ENCODE data around the gene AASS. TPM values are rescaled to one million over a fixed set of nuclear protein-coding genes. Genes with fewer than 3 reads are reported as not detected.

The AASS gene
- total and polyA plus RNA-seq, 2 donors (not counting 3 experiments of a cell fraction or from before 2014, with no cell fraction given) = 11.1 to 27.8 TPM

- H3K9me3 ChIP-seq (replicated peaks; ENCODE audit: control insufficient read depth, insufficient read depth, low read length) = no peaks in the 10 kb centered on the region
- CTCF ChIA-PET = no interaction called here
- H3K27ac ChIP-seq (ENCODE audit: insufficient read depth, low read depth, low read length) = no peak overlapping the region
- H3K4me3 ChIP-seq (replicated peaks in 1 of 3; ENCODE audit: insufficient read depth in 1 of 3, low read depth in 1 of 3, low read length in 3 of 3) = no peak overlapping the region
- H3K27me3 ChIP-seq (ENCODE audit: control insufficient read depth in 2 of 2, insufficient read depth in 2 of 2, low read length in 2 of 2) = no peaks in the 10 kb centered on the region
- no peaks in the 10 kb centered on the region for H3K9me1 ChIP-seq (replicated peaks; ENCODE audit: control insufficient read depth, extremely low read depth, insufficient read depth, low read length)
- POLR2A ChIA-PET = no interaction called here
- no peak for DNase-seq (ENCODE audit: low read depth, low spot score)
- no TSS peak for BruUV-seq (replicated peaks)
- no peak for TF ChIP-seq FOS (IDR thresholded peaks at IDR 0.05; ENCODE audit: borderline replicate concordance, insufficient read depth, low read length)
- TF ChIP-seq POLR2AphosphoS5 (IDR thresholded peaks at IDR 0.05; ENCODE audit: insufficient read depth, low read depth, low read length) = no peak
- no peak for TF ChIP-seq MAX (IDR thresholded peaks at IDR 0.05; ENCODE audit: insufficient read depth, insufficient read length)
- TF ChIP-seq EZH2 (IDR thresholded peaks at IDR 0.05; ENCODE audit: borderline replicate concordance, low read depth, low read length, severe bottlenecking) = no peak
- no peak for TF ChIP-seq POLR2A (IDR thresholded peaks at IDR 0.05; ENCODE audit: low read depth, low read length)
- no peak for TF ChIP-seq CTCF (IDR thresholded peaks at IDR 0.05; ENCODE audit: extremely low read depth in 1 of 2, insufficient read depth in 1 of 2, low read depth in 1 of 2, low read length in 2 of 2)
- H3K36me3 ChIP-seq (ENCODE audit: control insufficient read depth in 2 of 2, extremely low read depth in 1 of 2, insufficient read depth in 2 of 2, low read length in 2 of 2) = no peaks in the 10 kb centered on the region
- no peak overlapping the region for H2AFZ ChIP-seq (ENCODE audit: low read depth, low read length)
- no peaks in the 10 kb centered on the region for H4K20me1 ChIP-seq (replicated peaks; ENCODE audit: control insufficient read depth, extremely low read depth, insufficient read depth, low read length)
- H3K79me2 ChIP-seq (ENCODE audit: control insufficient read depth, insufficient read depth, low read length) = no peaks in the 10 kb centered on the region
- H3K4me2 ChIP-seq (ENCODE audit: insufficient read depth, low read length) = no peak overlapping the region
- intact Hi-C loops (cut with micrococcal nuclease) = no loop called here
- dilution Hi-C loops (cut with MboI; ENCODE audit: extremely low pct_ligation_motif_present, low sequenced_read_pairs) = no loop called here
- no peak for FAIRE-seq
- H3K9ac ChIP-seq (replicated peaks; ENCODE audit: extremely low read depth, insufficient read depth, low read length) = no peak overlapping the region
- no peaks in the 10 kb centered on the region for H3K4me1 ChIP-seq (ENCODE audit: control insufficient read depth, extremely low read depth, insufficient read depth, low read length)
Measured at GRCh38 chr7:122027058-122027457, 117.0 kb downstream of the AASS start.

Small RNA genes lying within 50 kb of the gene (small RNA-seq; reads per million reads assigned to genes)
- gene RNU7-154P (ENCODE audit: insufficient read depth, insufficient read length, low read depth, low replicate concordance) = not detected

Other genes starting within 250 kb of the AASS start
- gene FEZF1, start 160.5 kb upstream of the AASS start, total RNA-seq = not detected in 2 replicates
- gene FEZF1, start 160.5 kb upstream of the AASS start, polyA plus RNA-seq = not detected in 2 replicates

Data from endothelial cell of umbilical vein (primary cell).